GM21528 (cell line): ENCODE data around the gene KIF18B.

Experiments
- ATAC-seq: cut with Tn5 transposase; IDR thresholded peaks from one replicate; pipeline ENCODE4 v1.9.1; 2021; ENCODE audit warnings: mild to moderate bottlenecking, moderate library complexity; ENCODE audit not compliant: unreplicated experiment, low FRiP score

The KIF18B gene

GRCh38 chr17:44907729-44908470 lies 39.7 kb downstream of the KIF18B start:
- ATAC-seq: no peak

- ATAC-seq: no peak
These were observed 40.5 kb downstream of the KIF18B start for GRCh38 chr17:44906763-44907728.

GRCh38 chr17:44906010-44906646 lies 41.4 kb downstream of the KIF18B start:
- ATAC-seq: no peak

- ATAC-seq: no peak
These were observed 42.3 kb downstream of the KIF18B start for GRCh38 chr17:44905006-44906000.

- no peak for ATAC-seq
These were observed 43.3 kb downstream of the KIF18B start for GRCh38 chr17:44904001-44904984.

GRCh38 chr17:44903012-44903685 lies 44.4 kb downstream of the KIF18B start:
- ATAC-seq: no peak

GRCh38 chr17:44902135-44902760 lies 45.3 kb downstream of the KIF18B start:
- no peak for ATAC-seq

GRCh38 chr17:44901411-44901921 lies 46.1 kb downstream of the KIF18B start:
- no peak for ATAC-seq

- ATAC-seq: no peak
These were observed 46.7 kb downstream of the KIF18B start for GRCh38 chr17:44900894-44901293.

- peak; percentile 83 for ATAC-seq
These were observed 48.3 kb downstream of the KIF18B start, which contains the start of gene EFTUD2 for GRCh38 chr17:44899074-44899782. TSS of gene EFTUD2 (minus strand) at chr17:44899445. CDS start at chr17:44894521, 4,924 bp downstream.

GRCh38 chr17:44898768-44899073 lies 48.9 kb downstream of the KIF18B start:
- ATAC-seq: no peak

- no peak for ATAC-seq
These were observed 52.9 kb downstream of the KIF18B start for GRCh38 chr17:44894642-44895041.

- no peak for ATAC-seq
These were observed 55.3 kb downstream of the KIF18B start for GRCh38 chr17:44892250-44892649.

- no peak for ATAC-seq
These were observed 58.6 kb downstream of the KIF18B start for GRCh38 chr17:44889003-44889402.

GRCh38 chr17:44887971-44888954 lies 59.3 kb downstream of the KIF18B start:
- ATAC-seq: no peak

GRCh38 chr17:44887016-44887415 lies 60.6 kb downstream of the KIF18B start:
- no peak for ATAC-seq
